K562 (cell line): ENCODE data around the gene OR2B2. TPM values are rescaled to one million over a fixed set of nuclear protein-coding genes. Genes with fewer than 3 reads are reported as not detected.

Source experiments
- BRD9 ChIP-seq: fragments of 450-650 bp; IDR thresholded peaks from 2 replicates; pipeline ENCODE4 v1.6.1; 2018; ENCODE audit warnings: low read depth; ENCODE audit not compliant: partially characterized antibody
- CHD1 ChIP-seq: fragments of 200-600 bp; sonication (generic); IDR thresholded peaks from one replicate; pipeline ENCODE4 v1.6.1; 2012; ENCODE audit warnings: mild to moderate bottlenecking, moderate library complexity, low read length, inconsistent platforms
- L3MBTL2 ChIP-seq: fragments of 450-650 bp; IDR thresholded peaks from 2 replicates; pipeline ENCODE4 v1.6.1; 2016; ENCODE audit warnings: mild to moderate bottlenecking, moderate library complexity
- MAFG ChIP-seq: fragments of 450-650 bp; conservative IDR thresholded peaks from 2 replicates; pipeline ENCODE4 v1.6.1; 2016; ENCODE audit warnings: missing genetic modification characterization, missing compliant biosample characterization
- MIER1 ChIP-seq: fragments of 450-650 bp; IDR thresholded peaks from 2 replicates; pipeline ENCODE4 v1.6.1; 2016; ENCODE audit warnings: antibody characterized with exemption, mild to moderate bottlenecking, low read depth
- NELFE ChIP-seq: IDR thresholded peaks from 2 replicates; pipeline ENCODE4 v1.6.1; 2011; ENCODE audit warnings: mild to moderate bottlenecking; ENCODE audit not compliant: insufficient read depth, insufficient read length
- PHB ChIP-seq: fragments of 250-450 bp; sonication (Bioruptor Pico); IDR thresholded peaks from 2 replicates; pipeline ENCODE4 v1.5.0; 2021
- POLR2G ChIP-seq: fragments of 200-400 bp; formaldehyde crosslinking; IDR thresholded peaks from 2 replicates; pipeline ENCODE4 v1.6.1; 2017; ENCODE audit warnings: low read depth, mild to moderate bottlenecking, antibody characterized with exemption, low read length, moderate library complexity
- RAD51 ChIP-seq: fragments of 450-650 bp; IDR thresholded peaks from 2 replicates; pipeline ENCODE4 v1.7.1; 2016; ENCODE audit warnings: low read depth, mild to moderate bottlenecking, borderline replicate concordance
- RBFOX2 ChIP-seq: fragments of 200-400 bp; formaldehyde crosslinking; IDR thresholded peaks from 2 replicates; pipeline ENCODE4 v1.6.1; 2017; ENCODE audit warnings: low read depth, mild to moderate bottlenecking, low read length, moderate library complexity
- RBM25 ChIP-seq: fragments of 200-400 bp; formaldehyde crosslinking; IDR thresholded peaks from 2 replicates; pipeline ENCODE4 v1.6.1; 2018; ENCODE audit warnings: low read length, low read depth, moderate library complexity; ENCODE audit not compliant: severe bottlenecking
- SMARCA5 ChIP-seq: fragments of 450-650 bp; IDR thresholded peaks from 2 replicates; pipeline ENCODE4 v1.6.1; 2016
- SMARCC2 ChIP-seq: fragments of 450-650 bp; IDR thresholded peaks from 2 replicates; pipeline ENCODE4 v1.6.1; 2017; ENCODE audit warnings: antibody characterized with exemption, moderate library complexity, mild to moderate bottlenecking, low read depth
- TOE1 ChIP-seq, 2 experiments: fragments of 450-650 bp in 1 of 2; sonication (generic) in 1 of 2; formaldehyde crosslinking in 1 of 2; IDR thresholded peaks; 2 replicates each; pipeline versions ENCODE4 v1.7.1 to v1.8.0; 2016 to 2022; ENCODE audit warnings: borderline replicate concordance in 2 of 2, mild to moderate bottlenecking in 2 of 2, antibody characterized with exemption in 1 of 2, inconsistent platforms in 1 of 2, low read depth in 1 of 2, missing genetic modification reagents in 1 of 2, moderate library complexity in 1 of 2
- ZNF140 ChIP-seq: fragments of 250-450 bp; sonication (Bioruptor Pico); IDR thresholded peaks from 2 replicates; pipeline ENCODE4 v1.8.0; 2021; ENCODE audit warnings: moderate library complexity, mild to moderate bottlenecking, inconsistent platforms
- ZNF274 ChIP-seq: IDR thresholded peaks from 2 replicates; pipeline ENCODE4 v1.6.1; 2011; ENCODE audit warnings: low read depth, mild to moderate bottlenecking, low read length, moderate library complexity, borderline replicate concordance
- ZNF3 ChIP-seq: fragments of 250-450 bp; sonication (Bioruptor Pico); IDR thresholded peaks from 2 replicates; pipeline ENCODE4 v1.5.0; 2021; ENCODE audit warnings: mild to moderate bottlenecking, moderate library complexity
- ZNF830 ChIP-seq: fragments of 250-450 bp; sonication (Bioruptor Pico); IDR thresholded peaks from 2 replicates; pipeline ENCODE4 v1.5.0; 2021; ENCODE audit warnings: mild to moderate bottlenecking
- polyA plus RNA-seq, 8 experiments: library from polyadenylated mRNA; depleted of rRNA in 4 of 8; stranded (reverse) in 5 of 8; unstranded in 3 of 8; fragments of >200 nt; fragmentation: Nextera tagmentation in 2 of 8; fragmentation: Illumina TruSeq in 1 of 8; extraction: Ambion mirVana in 2 of 8; extraction: Trizol in 1 of 8; gene quantifications; 2 replicates each; pipeline versions ENCODE4 v1.2.1 to v1.2.3, GENCODE V29; 2011 to 2014; ENCODE audit warnings: inconsistent platforms in 1 of 8, missing spikeins in 1 of 8
- total RNA-seq, 7 experiments: library from RNA; depleted of rRNA in 6 of 7; stranded (reverse); fragments of >200 nt in 6 of 7; fragmentation: Illumina TruSeq in 2 of 7; extraction: Trizol in 2 of 7; gene quantifications; 2 replicates each; pipeline versions ENCODE4 v1.2.1 to v1.2.3, GENCODE V29; 2011 to 2021; ENCODE audit warnings: low replicate concordance in 1 of 7
- TF ChIP-seq, protein P1 (sequence below): sonication (generic); formaldehyde crosslinking; IDR thresholded peaks from 2 replicates; pipeline ENCODE4 v1.8.0; 2023; ENCODE audit warnings: mild to moderate bottlenecking, missing genetic modification reagents
- TF ChIP-seq, protein P2 (sequence below), 2 experiments: fragments of 450-650 bp; IDR thresholded peaks; 2 replicates each; pipeline ENCODE4 v1.6.1; 2018; ENCODE audit warnings: mild to moderate bottlenecking in 2 of 2, low read depth in 1 of 2; ENCODE audit not compliant: partially characterized antibody in 2 of 2

The OR2B2 gene
- total and polyA plus RNA-seq, 9 of the 15 experiments (the other 6 are each of a cell fraction or from before 2014, with no cell fraction given) = 0.24 TPM; not detected in 8

DNA sequence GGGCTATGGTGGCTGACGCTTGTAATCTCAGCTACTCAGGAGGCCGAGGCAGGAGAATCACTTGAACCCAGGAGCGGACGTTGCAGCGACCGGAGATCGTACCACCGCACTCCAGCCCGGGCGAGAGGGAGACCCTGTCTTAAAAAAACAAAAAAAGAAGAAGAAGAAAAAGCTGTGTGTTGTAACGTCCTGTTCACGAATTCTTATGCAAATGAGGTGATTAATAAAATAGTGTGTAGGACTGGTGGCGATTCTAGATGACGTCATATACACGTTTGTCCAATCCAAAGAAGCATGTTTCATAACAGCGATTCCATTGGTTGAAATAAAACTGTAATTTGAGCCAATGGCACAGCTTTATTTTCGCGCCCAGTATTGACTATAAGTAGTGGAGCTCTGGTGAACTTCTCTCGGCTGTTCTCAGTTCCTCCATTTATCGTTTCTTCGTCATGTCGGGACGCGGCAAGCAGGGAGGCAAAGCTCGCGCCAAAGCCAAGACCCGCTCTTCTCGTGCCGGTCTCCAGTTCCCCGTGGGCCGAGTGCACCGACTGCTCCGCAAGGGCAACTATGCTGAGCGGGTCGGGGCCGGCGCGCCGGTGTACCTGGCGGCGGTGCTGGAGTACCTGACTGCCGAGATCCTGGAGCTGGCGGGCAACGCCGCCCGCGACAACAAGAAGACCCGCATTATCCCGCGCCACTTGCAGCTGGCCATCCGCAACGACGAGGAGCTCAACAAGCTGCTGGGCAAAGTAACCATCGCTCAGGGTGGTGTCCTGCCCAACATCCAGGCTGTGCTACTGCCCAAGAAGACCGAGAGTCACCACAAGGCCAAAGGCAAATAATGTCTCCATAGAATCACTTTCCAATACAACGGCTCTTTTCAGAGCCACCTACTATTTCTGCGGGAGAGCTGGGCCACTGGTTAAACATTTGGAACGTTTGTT lies 47.0 kb downstream of the OR2B2 start (continued):
- no peak for TF ChIP-seq TOE1 (IDR thresholded peaks at IDR 0.05; ENCODE audit: borderline replicate concordance)
- TF ChIP-seq TOE1 (CRISPR knock-in tag; IDR thresholded peaks at IDR 0.05; ENCODE audit: borderline replicate concordance, low read depth) = no peak
- TF ChIP-seq SMARCA5 = no peak
- no peak for TF ChIP-seq ZNF830
- TF ChIP-seq ZNF140 (CRISPR knock-in tag) = no peak
- TF ChIP-seq SMARCC2 = no peak
- TF ChIP-seq RAD51 = no peak
- TF ChIP-seq RBFOX2 = peak; percentile 95
- no peak for TF ChIP-seq MAFG (tag)
- TF ChIP-seq CHD1 = peak; percentile 61
- TF ChIP-seq RBM25 = peak; percentile 67
- TF ChIP-seq, protein P1, sequence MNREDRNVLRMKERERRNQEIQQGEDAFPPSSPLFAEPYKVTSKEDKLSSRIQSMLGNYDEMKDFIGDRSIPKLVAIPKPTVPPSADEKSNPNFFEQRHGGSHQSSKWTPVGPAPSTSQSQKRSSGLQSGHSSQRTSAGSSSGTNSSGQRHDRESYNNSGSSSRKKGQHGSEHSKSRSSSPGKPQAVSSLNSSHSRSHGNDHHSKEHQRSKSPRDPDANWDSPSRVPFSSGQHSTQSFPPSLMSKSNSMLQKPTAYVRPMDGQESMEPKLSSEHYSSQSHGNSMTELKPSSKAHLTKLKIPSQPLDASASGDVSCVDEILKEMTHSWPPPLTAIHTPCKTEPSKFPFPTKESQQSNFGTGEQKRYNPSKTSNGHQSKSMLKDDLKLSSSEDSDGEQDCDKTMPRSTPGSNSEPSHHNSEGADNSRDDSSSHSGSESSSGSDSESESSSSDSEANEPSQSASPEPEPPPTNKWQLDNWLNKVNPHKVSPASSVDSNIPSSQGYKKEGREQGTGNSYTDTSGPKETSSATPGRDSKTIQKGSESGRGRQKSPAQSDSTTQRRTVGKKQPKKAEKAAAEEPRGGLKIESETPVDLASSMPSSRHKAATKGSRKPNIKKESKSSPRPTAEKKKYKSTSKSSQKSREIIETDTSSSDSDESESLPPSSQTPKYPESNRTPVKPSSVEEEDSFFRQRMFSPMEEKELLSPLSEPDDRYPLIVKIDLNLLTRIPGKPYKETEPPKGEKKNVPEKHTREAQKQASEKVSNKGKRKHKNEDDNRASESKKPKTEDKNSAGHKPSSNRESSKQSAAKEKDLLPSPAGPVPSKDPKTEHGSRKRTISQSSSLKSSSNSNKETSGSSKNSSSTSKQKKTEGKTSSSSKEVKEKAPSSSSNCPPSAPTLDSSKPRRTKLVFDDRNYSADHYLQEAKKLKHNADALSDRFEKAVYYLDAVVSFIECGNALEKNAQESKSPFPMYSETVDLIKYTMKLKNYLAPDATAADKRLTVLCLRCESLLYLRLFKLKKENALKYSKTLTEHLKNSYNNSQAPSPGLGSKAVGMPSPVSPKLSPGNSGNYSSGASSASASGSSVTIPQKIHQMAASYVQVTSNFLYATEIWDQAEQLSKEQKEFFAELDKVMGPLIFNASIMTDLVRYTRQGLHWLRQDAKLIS (CRISPR knock-in tag) = peak; percentile 94
- TF ChIP-seq, protein P2, sequence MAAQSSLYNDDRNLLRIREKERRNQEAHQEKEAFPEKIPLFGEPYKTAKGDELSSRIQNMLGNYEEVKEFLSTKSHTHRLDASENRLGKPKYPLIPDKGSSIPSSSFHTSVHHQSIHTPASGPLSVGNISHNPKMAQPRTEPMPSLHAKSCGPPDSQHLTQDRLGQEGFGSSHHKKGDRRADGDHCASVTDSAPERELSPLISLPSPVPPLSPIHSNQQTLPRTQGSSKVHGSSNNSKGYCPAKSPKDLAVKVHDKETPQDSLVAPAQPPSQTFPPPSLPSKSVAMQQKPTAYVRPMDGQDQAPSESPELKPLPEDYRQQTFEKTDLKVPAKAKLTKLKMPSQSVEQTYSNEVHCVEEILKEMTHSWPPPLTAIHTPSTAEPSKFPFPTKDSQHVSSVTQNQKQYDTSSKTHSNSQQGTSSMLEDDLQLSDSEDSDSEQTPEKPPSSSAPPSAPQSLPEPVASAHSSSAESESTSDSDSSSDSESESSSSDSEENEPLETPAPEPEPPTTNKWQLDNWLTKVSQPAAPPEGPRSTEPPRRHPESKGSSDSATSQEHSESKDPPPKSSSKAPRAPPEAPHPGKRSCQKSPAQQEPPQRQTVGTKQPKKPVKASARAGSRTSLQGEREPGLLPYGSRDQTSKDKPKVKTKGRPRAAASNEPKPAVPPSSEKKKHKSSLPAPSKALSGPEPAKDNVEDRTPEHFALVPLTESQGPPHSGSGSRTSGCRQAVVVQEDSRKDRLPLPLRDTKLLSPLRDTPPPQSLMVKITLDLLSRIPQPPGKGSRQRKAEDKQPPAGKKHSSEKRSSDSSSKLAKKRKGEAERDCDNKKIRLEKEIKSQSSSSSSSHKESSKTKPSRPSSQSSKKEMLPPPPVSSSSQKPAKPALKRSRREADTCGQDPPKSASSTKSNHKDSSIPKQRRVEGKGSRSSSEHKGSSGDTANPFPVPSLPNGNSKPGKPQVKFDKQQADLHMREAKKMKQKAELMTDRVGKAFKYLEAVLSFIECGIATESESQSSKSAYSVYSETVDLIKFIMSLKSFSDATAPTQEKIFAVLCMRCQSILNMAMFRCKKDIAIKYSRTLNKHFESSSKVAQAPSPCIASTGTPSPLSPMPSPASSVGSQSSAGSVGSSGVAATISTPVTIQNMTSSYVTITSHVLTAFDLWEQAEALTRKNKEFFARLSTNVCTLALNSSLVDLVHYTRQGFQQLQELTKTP (IDR thresholded peaks at IDR 0.05; ENCODE audit: low read depth in 1 of 2, partially characterized antibody in 2 of 2) = peak in 1 of 2 experiments; percentile 17
- TF ChIP-seq PHB = no peak
- TF ChIP-seq ZNF274 = no peak
- no peak for TF ChIP-seq ZNF3 (CRISPR knock-in tag)
- peak; percentile 95 for TF ChIP-seq POLR2G
- no peak for TF ChIP-seq MIER1
- no peak for TF ChIP-seq NELFE
- no peak for TF ChIP-seq BRD9
- no peak for TF ChIP-seq L3MBTL2
